Measurements from ENCODE around the gene ANXA3.
A peak's percentile ranks its signal among the peaks of the same experiment; 100 is the strongest.

The ANXA3 gene

GRCh38 chr4:78611215-78611558, 59.6 kb downstream of the ANXA3 start:
- DNase-seq (ENCODE audit: low read depth in 2 of 2) = no peak

- peak; percentile 28 to 39 for DNase-seq (ENCODE audit: low read depth in 2 of 2)
Measured at GRCh38 chr4:78612398-78613178, 61.0 kb downstream of the ANXA3 start.

GRCh38 chr4:78613522-78614321, 62.2 kb downstream of the ANXA3 start:
- DNase-seq (ENCODE audit: low read depth in 2 of 2) = no peak

GRCh38 chr4:78616046-78616498, 64.5 kb downstream of the ANXA3 start:
- peak; percentile 49 to 53 for DNase-seq (ENCODE audit: low read depth in 2 of 2)

- DNase-seq (ENCODE audit: low read depth in 2 of 2) = no peak
Measured at GRCh38 chr4:78618436-78618835, 66.9 kb downstream of the ANXA3 start.

GRCh38 chr4:78621395-78621794, 69.8 kb downstream of the ANXA3 start:
- no peak for DNase-seq (ENCODE audit: low read depth in 2 of 2)

- DNase-seq (ENCODE audit: low read depth in 2 of 2) = no peak
Measured at GRCh38 chr4:78622253-78622979, 70.8 kb downstream of the ANXA3 start.

GRCh38 chr4:78624048-78624447, 72.5 kb downstream of the ANXA3 start:
- no peak for DNase-seq (ENCODE audit: low read depth in 2 of 2)

GRCh38 chr4:78625073-78625472, 73.5 kb downstream of the ANXA3 start:
- no peak for DNase-seq (ENCODE audit: low read depth in 2 of 2)

- DNase-seq (ENCODE audit: low read depth in 2 of 2) = no peak
Measured at GRCh38 chr4:78627046-78627965, 75.7 kb downstream of the ANXA3 start.

GRCh38 chr4:78627966-78628678, 76.6 kb downstream of the ANXA3 start:
- no peak for DNase-seq (ENCODE audit: low read depth in 2 of 2)

- DNase-seq (ENCODE audit: low read depth in 2 of 2) = no peak
Measured at GRCh38 chr4:78629991-78630541, 78.5 kb downstream of the ANXA3 start.

GRCh38 chr4:78630615-78631014, 79.0 kb downstream of the ANXA3 start:
- DNase-seq (ENCODE audit: low read depth in 2 of 2) = no peak

- no peak for DNase-seq (ENCODE audit: low read depth in 2 of 2)
Measured at GRCh38 chr4:78634011-78634664, 82.6 kb downstream of the ANXA3 start.

- DNase-seq (ENCODE audit: low read depth in 2 of 2) = no peak
Measured at GRCh38 chr4:78638337-78639172, 87.0 kb downstream of the ANXA3 start.

- DNase-seq (ENCODE audit: low read depth in 2 of 2) = no peak
Measured at GRCh38 chr4:78640714-78641113, 89.1 kb downstream of the ANXA3 start.

GRCh38 chr4:78642934-78643333, 91.4 kb downstream of the ANXA3 start:
- DNase-seq (ENCODE audit: low read depth in 2 of 2) = no peak

GRCh38 chr4:78644063-78644691, 92.6 kb downstream of the ANXA3 start:
- DNase-seq (ENCODE audit: low read depth in 2 of 2) = no peak
